ENCODE measurements around the gene CORIN. TPM values are rescaled to one million over a fixed set of nuclear protein-coding genes. Genes with fewer than 3 reads are reported as not detected.

Gene CORIN
- total RNA-seq, 1 experiment from 2014 or later = 3.5 TPM

- no peak overlapping the region for H3K4me3 ChIP-seq (replicated peaks in 1 of 2; ENCODE audit: low read depth in 1 of 2, low read length in 2 of 2)
- ATAC-seq (no peak), DNase-seq (ENCODE audit: low read depth, low spot score) (no peak)
- no TSS peak for BruUV-seq (replicated peaks)
- no peak overlapping the region for H2AFZ ChIP-seq (ENCODE audit: low read depth, low read length, poor library complexity, severe bottlenecking)
- H3K9me3 ChIP-seq (ENCODE audit: control insufficient read depth in 1 of 2, insufficient read depth in 1 of 2, low read depth in 1 of 2, low read length in 2 of 2) = no peaks in the 10 kb centered on the region
- H3K9me2 ChIP-seq (ENCODE audit: insufficient read depth) = no peaks in the 10 kb centered on the region
- H3K4me1 ChIP-seq (ENCODE audit: control insufficient read depth in 1 of 2, insufficient read depth in 2 of 2, low read length in 2 of 2) = no peaks in the 10 kb centered on the region
- no peaks in the 10 kb centered on the region for H4K20me1 ChIP-seq (ENCODE audit: insufficient read depth)
- no peak overlapping the region for H3K27ac ChIP-seq (ENCODE audit: low read depth, low read length)
- H3K9ac ChIP-seq (ENCODE audit: low read length) = no peak overlapping the region
- RAD21 ChIA-PET (ENCODE audit: low non-redundant PET in 1 of 2, low total read pairs in 2 of 2, uncharacterized antibody in 2 of 2, unreplicated experiment in 2 of 2) = no interaction called here
- POLR2A ChIA-PET = no interaction called here
- intact Hi-C loops (cut with micrococcal nuclease) = no loop called here
- no peak overlapping the region for H3K4me2 ChIP-seq (ENCODE audit: low read length)
- no peaks in the 10 kb centered on the region for H3K27me3 ChIP-seq (ENCODE audit: insufficient read depth, low read length)
- CTCF ChIA-PET = no interaction called here
- H3K79me2 ChIP-seq (ENCODE audit: insufficient read depth, low read length) = no peaks in the 10 kb centered on the region
- H3K36me3 ChIP-seq (ENCODE audit: control insufficient read depth in 1 of 2, insufficient read depth in 2 of 2, low read length in 2 of 2) = no peaks in the 10 kb centered on the region
- TF ChIP-seq SIN3A (IDR thresholded peaks at IDR 0.05; ENCODE audit: low read depth) (no peak), EZH2 (IDR thresholded peaks at IDR 0.05) (no peak), EGR1 (IDR thresholded peaks at IDR 0.05; ENCODE audit: low read depth) (no peak), ZBTB33 (IDR thresholded peaks at IDR 0.05; ENCODE audit: extremely low read depth, insufficient replicate concordance, low read length) (no peak), POLR2AphosphoS5 (IDR thresholded peaks at IDR 0.05; ENCODE audit: low read depth, low read length) (no peak), RAD21 (IDR thresholded peaks at IDR 0.05; ENCODE audit: low read depth) (no peak), REST (IDR thresholded peaks at IDR 0.05; ENCODE audit: low read depth) (no peak), SRF (IDR thresholded peaks at IDR 0.05; ENCODE audit: low read depth) (no peak), FOSL1 (IDR thresholded peaks at IDR 0.05; ENCODE audit: low read depth) (no peak), MAX (IDR thresholded peaks at IDR 0.05) (no peak), CEBPB (IDR thresholded peaks at IDR 0.05; ENCODE audit: low read depth) (no peak), ELF1 (IDR thresholded peaks at IDR 0.05; ENCODE audit: borderline replicate concordance, low read depth) (no peak), POLR2A (IDR thresholded peaks at IDR 0.05; ENCODE audit: borderline replicate concordance, extremely low read depth, insufficient read depth, insufficient read length) (no peak), ATF3 (IDR thresholded peaks at IDR 0.05) (no peak), EZH2phosphoT487 (IDR thresholded peaks at IDR 0.05; ENCODE audit: borderline replicate concordance) (no peak), YY1 (IDR thresholded peaks at IDR 0.05; ENCODE audit: extremely low read depth, insufficient replicate concordance, low read depth, low read length) (no peak), SP1 (IDR thresholded peaks at IDR 0.05; ENCODE audit: low read depth) (no peak)
Measured at GRCh38 chr4:47598896-47599295, 239.0 kb downstream of the CORIN start.

Measured in HCT116 (cell line).